Ramos (cell line): ENCODE results near the gene ZNF213.

Experiments used
- in situ Hi-C: fragments of 300-500 bp; cut with MboI; formaldehyde crosslinking; loops from one replicate; pipeline ENCODE4 v1.14.3; 2022; ENCODE audit warnings: low sequenced_read_pairs; ENCODE audit not compliant: unreplicated experiment

ZNF213 gene

DNA sequence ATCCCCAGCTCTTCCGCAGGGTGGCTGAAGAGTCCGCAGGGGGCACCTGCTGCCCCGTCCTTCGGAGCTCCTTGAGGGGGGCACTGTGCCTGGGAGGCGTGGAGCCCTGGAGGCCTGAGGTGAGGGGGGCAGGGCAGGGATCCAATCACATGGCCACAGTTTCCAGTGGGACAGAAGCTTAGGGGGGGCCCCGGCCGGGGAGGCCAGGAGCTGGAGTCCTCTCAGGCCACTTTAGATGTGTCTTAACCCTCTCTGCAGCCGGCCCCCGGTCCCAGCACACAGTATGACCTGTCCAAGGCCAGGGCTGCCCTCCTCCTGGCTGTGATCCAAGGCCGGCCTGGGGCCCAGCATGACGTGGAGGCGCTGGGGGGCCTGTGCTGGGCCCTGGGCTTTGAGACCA, 10.8 kb downstream of the ZNF213 start:
- in situ Hi-C loops = no loop called here

DNA sequence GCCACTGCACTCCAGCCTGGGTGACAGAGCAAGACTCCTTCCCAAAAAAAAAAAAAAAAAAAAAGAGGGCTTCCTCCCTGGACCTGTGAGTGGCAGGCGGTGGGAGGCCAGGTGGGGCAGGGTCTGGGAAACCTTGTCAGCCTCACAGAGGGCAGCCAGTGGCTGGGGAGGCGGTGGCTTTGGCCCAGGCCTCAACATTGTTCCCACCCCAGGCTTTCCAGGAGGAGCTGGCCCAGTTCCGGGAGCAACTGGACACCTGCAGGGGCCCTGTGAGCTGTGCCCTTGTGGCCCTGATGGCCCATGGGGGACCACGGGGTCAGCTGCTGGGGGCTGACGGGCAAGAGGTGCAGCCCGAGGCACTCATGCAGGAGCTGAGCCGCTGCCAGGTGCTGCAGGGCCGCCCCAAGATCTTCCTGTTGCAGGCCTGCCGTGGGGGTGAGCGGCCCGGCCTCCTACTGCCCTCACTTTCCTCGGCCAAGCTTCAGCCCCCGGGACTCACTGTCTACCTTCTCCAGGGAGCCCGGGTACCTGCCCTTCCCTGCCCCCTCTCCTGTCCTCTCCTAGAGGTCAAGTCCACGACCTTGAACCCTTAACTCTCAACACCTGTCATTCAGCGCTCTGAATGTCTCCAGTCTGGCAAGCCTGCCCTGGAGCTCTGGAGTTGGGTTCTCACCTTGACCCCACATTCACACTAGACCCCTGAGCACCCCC, 12.4 kb downstream of the ZNF213 start:
- in situ Hi-C loops = no loop called here

DNA sequence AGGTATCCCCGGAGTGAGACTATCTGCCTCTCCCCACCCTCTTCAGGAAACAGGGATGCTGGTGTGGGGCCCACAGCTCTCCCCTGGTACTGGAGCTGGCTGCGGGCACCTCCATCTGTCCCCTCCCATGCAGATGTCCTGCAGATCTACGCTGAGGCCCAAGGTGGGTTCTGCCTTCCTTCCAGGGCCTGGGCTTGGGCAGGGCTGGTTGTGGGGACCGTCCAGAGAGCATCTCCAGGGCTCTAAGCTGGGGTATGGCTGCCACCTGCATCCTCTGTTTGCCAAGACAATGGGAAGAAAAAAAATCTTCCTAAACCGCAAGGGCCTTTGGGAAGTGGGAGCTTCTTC, 12.9 kb downstream of the ZNF213 start:
- in situ Hi-C loops = no loop called here

- in situ Hi-C loops = no loop called here
Measured at GRCh38 chr16:3148256-3149192, 13.7 kb downstream of the ZNF213 start.

DNA sequence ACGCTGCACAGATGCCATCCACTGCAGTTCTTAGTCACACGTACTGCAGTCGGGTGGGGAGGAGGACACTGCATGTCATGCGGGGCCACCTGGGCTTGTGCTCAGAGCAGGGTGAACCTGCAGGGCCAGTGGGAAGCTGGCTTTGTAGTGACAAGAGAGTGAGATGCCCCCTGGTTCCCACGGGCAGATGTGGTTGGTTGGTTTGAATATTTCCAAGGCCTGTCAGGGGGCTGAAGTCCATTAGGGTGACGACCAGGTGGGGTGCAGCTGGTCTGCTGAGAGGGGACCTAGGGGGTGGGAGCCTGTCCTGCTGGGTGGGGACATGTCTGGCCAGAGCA, 14.3 kb downstream of the ZNF213 start:
- in situ Hi-C loops = no loop called here

DNA sequence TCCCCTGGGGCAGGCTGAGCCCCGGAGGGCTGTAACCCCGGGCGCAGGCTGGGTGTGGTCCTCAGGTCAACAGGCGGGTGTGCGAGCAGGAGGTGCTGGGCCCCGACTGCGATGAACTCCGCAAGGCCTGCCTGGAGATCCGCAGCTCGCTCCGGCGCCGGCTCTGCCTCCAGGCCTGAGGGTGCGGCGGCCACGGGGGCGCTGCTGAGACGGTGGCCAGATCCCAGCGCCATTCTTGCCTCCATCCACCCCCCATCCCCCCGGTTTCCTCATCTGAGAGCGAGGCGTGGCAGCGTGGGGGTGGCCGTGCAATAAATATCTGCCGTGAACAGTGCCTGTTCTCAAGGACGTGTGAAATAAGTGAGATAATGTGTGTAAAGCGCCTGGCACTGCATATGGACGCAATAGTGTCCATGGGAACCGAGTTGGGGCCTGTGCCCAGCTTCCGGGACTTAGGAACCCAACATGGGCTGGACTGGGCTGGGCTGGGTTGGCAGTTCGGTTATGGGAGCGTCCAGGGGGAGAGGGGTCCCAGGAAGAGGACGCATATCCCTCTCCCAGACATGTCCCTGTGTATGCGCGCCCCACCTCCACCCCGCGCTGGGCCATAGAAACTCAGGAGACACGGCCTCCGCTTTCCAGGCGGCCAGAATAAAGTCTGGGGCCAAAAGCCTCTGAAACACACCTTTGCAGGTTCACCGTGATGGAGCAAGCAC, 15.0 kb downstream of the ZNF213 start:
- in situ Hi-C loops = no loop called here

- in situ Hi-C loops = no loop called here
Measured at GRCh38 chr16:3150346-3151218, 15.8 kb downstream of the ZNF213 start.

GRCh38 chr16:3152027-3152276, 17.1 kb downstream of the ZNF213 start:
- in situ Hi-C loops = no loop called here

GRCh38 chr16:3152277-3152990, 17.6 kb downstream of the ZNF213 start:
- in situ Hi-C loops = no loop called here

GRCh38 chr16:3152991-3153368, 18.2 kb downstream of the ZNF213 start:
- in situ Hi-C loops = no loop called here

DNA sequence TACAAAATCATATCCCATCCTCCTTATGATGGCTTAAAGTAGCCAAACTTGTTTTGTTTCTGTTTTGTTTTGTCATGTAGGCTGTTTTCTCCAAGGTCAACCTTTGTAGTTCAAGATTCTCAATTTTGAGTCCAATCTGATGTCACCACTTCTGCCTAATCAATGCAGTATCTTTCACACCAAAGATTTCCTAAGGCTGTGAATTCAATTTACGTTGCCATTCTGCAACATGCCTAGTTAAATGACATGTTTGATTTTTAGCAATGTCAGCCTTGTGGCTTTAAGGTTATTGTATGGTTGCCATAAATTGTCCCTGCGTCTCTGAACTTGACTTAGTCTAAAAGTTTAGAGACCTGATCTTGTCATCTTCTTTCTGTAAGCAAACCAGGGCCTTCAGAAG, 20.4 kb downstream of the ZNF213 start:
- in situ Hi-C loops = no loop called here

DNA sequence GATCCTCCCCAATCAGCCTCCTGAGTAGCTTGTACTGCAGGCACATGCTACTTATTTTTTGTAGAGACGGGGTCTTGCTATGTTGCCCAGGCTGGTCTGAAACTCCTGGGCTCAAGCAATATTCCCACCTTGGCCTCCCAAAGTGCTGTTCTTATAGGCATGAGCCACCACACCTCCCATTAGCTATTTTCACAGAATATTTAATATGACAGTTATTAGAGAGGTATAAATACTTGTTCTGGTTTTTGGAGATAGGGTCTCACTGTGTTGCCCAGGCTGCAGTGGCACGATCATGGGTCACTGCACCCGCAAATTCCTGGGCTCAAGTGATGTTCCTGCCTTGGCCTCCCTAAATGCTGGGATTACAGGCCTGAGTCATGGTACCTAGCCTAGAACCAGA, 21.1 kb downstream of the ZNF213 start:
- in situ Hi-C loops = no loop called here

DNA sequence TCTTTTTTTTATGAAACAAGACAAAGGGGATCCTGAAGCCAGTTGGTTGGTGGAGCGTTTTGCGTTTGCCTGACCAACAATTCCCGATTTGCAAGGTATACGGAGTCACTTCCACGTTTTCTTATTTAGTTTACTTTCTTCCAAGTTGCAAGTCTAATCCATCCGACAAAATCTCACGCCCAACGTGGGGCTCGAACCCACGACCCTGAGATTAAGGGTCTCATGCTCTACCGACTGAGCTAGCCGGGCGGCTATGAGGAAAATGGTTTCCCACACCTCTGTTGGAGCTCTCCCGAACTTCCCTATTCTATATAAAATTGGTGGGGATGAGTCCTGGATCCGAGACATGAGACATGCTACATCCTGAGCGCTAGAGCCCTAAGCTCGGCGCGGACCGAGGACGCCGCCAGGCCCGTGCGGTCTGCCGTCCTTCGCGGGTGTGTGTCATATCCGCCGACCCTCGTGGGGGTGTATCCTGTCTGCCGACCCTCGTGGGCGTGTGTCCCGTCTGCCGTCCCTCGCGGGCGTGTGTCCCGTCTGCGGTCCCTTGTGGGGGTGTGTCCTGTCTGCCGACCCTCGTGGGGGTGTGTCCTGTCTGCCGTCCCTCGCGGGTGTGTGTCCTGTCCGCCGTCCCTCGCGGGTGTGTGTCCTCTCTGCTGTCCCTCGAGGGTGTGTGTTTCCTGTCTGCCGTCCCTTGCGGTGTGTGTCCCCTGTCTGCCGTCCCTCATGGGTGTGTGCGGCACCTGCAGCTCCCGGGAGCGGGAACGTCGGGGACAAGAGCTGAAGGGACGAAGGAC, 22.6 kb downstream of the ZNF213 start:
- in situ Hi-C loops = no loop called here

DNA sequence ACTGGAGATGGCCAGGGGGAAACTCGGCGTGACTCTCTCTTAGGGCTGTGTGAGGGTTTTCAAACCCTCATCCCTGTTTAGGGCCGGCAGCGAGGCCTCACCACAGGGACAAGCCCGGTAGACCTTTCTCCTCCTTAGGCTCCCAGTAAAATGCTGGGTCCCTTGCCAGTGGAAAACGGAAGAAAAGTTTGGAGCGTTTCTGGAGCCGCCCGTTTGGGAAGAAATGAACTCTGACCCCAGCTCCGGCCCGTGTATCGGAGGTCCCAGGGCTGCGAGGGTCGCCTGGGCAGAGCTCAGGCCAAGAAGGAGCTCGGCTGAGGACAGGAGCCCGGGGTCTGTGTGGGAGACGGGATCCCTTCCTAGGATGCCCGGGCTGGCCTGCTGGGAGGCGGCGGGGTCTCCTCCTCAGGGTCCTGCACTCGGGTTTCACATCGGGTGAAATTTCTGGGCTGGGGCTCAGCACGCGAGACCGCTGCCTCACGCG, 23.2 kb downstream of the ZNF213 start:
- in situ Hi-C loops = no loop called here

GRCh38 chr16:3158510-3159314, 23.9 kb downstream of the ZNF213 start:
- in situ Hi-C loops = no loop called here

DNA sequence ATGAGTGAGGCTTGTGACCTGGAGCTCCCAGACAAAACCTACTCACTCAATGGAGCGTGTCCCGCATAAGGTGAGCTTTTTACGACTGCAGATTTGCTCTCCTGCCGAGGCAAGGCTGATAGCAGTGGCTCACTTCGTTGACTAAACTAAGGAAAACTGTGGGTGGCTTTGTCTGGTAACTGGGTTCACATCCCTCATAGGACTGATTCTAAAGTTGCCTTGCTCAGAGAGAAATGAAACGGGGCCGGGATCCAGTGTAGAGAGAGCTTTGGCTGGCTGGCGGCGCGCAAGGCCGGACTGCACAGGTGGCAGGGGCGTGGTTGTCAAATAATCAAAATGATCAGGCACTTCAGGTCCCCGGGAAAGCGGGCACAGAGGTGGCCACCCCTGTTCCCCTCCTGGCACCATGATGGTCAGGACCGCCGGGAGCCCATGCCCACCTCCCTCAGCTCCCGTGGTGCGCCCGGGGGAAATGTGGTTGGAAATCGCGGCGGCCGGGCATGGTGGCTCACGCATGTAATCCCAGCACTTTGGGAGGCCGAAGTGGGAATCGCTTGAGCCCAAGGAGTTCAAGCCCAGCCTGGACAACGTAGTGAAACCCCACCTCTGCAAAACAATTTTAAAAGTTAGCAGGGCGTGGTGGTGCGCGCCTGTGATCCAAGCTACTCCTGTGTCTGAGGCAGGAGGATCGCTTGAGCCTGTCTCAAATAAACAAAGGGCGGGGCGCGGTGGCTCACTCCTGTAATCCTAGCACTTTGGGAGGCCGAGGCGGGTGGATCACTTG, 26.6 kb downstream of the ZNF213 start:
- in situ Hi-C loops = loop anchor here (10.0 kb wide), 1 partner anchor 67 kb away; the partner anchor contains the start of gene ZSCAN10
